Measurements from ENCODE around the gene GDF9.

Gene GDF9

DNA sequence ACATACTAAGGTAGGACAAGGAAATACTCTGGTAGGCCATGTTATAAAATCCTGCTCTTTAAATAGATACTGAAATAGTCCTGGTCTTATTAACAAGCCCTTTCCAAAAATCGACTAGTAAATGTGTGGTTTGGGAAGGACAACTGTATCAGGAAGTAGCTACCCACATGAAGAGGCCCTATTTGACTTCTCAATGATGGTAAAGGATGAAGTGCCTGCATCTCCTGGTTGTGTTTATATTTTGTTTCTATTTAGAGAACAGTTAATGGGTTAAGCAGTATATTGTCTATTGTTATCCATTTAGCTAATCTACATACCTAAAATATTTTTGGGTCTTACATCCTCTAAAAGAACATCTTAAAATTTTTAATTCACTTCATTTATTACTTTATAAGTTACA is 12.5 kb downstream of the GDF9 start:
- no peak overlapping the region for H3K4me3 ChIP-seq (ENCODE audit: insufficient read depth, low read length, poor library complexity, severe bottlenecking)
- H3K9me3 ChIP-seq (ENCODE audit: insufficient read depth, low read length), result no peaks in the 10 kb centered on the region
- no peaks in the 10 kb centered on the region for H4K20me1 ChIP-seq (ENCODE audit: low read depth, low read length)
- no peak overlapping the region for H2AFZ ChIP-seq (ENCODE audit: low read depth, low read length, severe bottlenecking)
- H3K4me2 ChIP-seq (ENCODE audit: low read depth, low read length, poor library complexity, severe bottlenecking), result no peak overlapping the region
- H3K36me3 ChIP-seq (ENCODE audit: low read length), result no peaks in the 10 kb centered on the region
- H3K9me2 ChIP-seq (replicated peaks; ENCODE audit: insufficient read depth, low read length), result no peaks in the 10 kb centered on the region
- H3F3A ChIP-seq (ENCODE audit: insufficient read depth), result no peaks in the 10 kb centered on the region
- TF ChIP-seq, protein P1, sequence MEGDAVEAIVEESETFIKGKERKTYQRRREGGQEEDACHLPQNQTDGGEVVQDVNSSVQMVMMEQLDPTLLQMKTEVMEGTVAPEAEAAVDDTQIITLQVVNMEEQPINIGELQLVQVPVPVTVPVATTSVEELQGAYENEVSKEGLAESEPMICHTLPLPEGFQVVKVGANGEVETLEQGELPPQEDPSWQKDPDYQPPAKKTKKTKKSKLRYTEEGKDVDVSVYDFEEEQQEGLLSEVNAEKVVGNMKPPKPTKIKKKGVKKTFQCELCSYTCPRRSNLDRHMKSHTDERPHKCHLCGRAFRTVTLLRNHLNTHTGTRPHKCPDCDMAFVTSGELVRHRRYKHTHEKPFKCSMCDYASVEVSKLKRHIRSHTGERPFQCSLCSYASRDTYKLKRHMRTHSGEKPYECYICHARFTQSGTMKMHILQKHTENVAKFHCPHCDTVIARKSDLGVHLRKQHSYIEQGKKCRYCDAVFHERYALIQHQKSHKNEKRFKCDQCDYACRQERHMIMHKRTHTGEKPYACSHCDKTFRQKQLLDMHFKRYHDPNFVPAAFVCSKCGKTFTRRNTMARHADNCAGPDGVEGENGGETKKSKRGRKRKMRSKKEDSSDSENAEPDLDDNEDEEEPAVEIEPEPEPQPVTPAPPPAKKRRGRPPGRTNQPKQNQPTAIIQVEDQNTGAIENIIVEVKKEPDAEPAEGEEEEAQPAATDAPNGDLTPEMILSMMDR (IDR thresholded peaks at IDR 0.05; ENCODE audit: insufficient read depth, low read length, poor library complexity, severe bottlenecking), result no peak
- TF ChIP-seq EZH2phosphoT487 (conservative IDR thresholded peaks at IDR 0.05; ENCODE audit: low read length), result no peak
- H3K9ac ChIP-seq (ENCODE audit: low read length), result no peak overlapping the region
- no peaks in the 10 kb centered on the region for H3K79me2 ChIP-seq (ENCODE audit: insufficient read depth, low read length)
- H3K27me3 ChIP-seq (ENCODE audit: low read length), result no peaks in the 10 kb centered on the region
- H3K27ac ChIP-seq (ENCODE audit: low read depth, low read length), result no peak overlapping the region

DNA sequence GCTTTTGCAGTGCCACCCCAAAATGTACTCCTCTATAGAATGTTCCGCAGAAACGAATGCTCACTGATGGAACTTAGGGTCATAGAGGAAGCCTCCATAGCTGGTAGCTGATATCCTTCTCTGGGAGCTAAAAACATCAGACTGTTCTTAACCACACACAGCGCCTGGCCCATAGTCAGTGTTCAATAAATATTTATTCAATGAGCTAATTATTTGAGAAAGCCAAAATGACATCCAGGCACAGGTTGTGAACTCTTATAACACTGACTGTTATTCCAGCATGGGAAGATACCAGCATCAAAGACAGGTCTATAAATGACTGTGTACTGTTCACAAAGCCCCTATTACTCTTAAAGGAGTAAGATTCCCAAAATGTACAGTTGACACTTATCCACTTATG is 12.9 kb downstream of the GDF9 start:
- H3K4me2 ChIP-seq (ENCODE audit: low read depth, low read length, poor library complexity, severe bottlenecking), result no peak overlapping the region

GRCh38 chr5:132850066-132850465 is 16.2 kb downstream of the GDF9 start:
- H3K4me2 ChIP-seq (ENCODE audit: low read depth, low read length, poor library complexity, severe bottlenecking), result no peak overlapping the region
- H3F3A ChIP-seq (ENCODE audit: insufficient read depth), result no peaks in the 10 kb centered on the region
- no peak for TF ChIP-seq EZH2phosphoT487 (conservative IDR thresholded peaks at IDR 0.05; ENCODE audit: low read length)
- TF ChIP-seq, protein P1 (IDR thresholded peaks at IDR 0.05; ENCODE audit: insufficient read depth, low read length, poor library complexity, severe bottlenecking), result no peak
- H3K4me3 ChIP-seq (ENCODE audit: insufficient read depth, low read length, poor library complexity, severe bottlenecking), result no peak overlapping the region
- no peaks in the 10 kb centered on the region for H3K79me2 ChIP-seq (ENCODE audit: insufficient read depth, low read length)
- no peaks in the 10 kb centered on the region for H3K9me2 ChIP-seq (replicated peaks; ENCODE audit: insufficient read depth, low read length)
- no peak overlapping the region for H3K9ac ChIP-seq (ENCODE audit: low read length)
- no peak overlapping the region for H2AFZ ChIP-seq (ENCODE audit: low read depth, low read length, severe bottlenecking)
- H3K36me3 ChIP-seq (ENCODE audit: low read length), result no peaks in the 10 kb centered on the region
- no peaks in the 10 kb centered on the region for H3K27me3 ChIP-seq (ENCODE audit: low read length)
- no peaks in the 10 kb centered on the region for H4K20me1 ChIP-seq (ENCODE audit: low read depth, low read length)
- no peaks in the 10 kb centered on the region for H3K9me3 ChIP-seq (ENCODE audit: insufficient read depth, low read length)
- no peak overlapping the region for H3K27ac ChIP-seq (ENCODE audit: low read depth, low read length)

More for the DNA sequence above, 12.9 kb downstream of the GDF9 start:
- Histone ChIP-seq H3K27ac (ENCODE audit: low read depth, low read length) (no peak overlapping the region), H3K79me2 (ENCODE audit: insufficient read depth, low read length) (no peaks in the 10 kb centered on the region), H3K9me2 (replicated peaks; ENCODE audit: insufficient read depth, low read length) (no peaks in the 10 kb centered on the region), H4K20me1 (ENCODE audit: low read depth, low read length) (no peaks in the 10 kb centered on the region), H3K9ac (ENCODE audit: low read length) (no peak overlapping the region), H3K4me3 (ENCODE audit: insufficient read depth, low read length, poor library complexity, severe bottlenecking) (no peak overlapping the region), H3K9me3 (ENCODE audit: insufficient read depth, low read length) (no peaks in the 10 kb centered on the region), H3K36me3 (ENCODE audit: low read length) (no peaks in the 10 kb centered on the region), H2AFZ (ENCODE audit: low read depth, low read length, severe bottlenecking) (no peak overlapping the region), H3K27me3 (ENCODE audit: low read length) (no peaks in the 10 kb centered on the region), H3F3A (ENCODE audit: insufficient read depth) (no peaks in the 10 kb centered on the region)
- TF ChIP-seq EZH2phosphoT487 (conservative IDR thresholded peaks at IDR 0.05; ENCODE audit: low read length), result no peak

DNA sequence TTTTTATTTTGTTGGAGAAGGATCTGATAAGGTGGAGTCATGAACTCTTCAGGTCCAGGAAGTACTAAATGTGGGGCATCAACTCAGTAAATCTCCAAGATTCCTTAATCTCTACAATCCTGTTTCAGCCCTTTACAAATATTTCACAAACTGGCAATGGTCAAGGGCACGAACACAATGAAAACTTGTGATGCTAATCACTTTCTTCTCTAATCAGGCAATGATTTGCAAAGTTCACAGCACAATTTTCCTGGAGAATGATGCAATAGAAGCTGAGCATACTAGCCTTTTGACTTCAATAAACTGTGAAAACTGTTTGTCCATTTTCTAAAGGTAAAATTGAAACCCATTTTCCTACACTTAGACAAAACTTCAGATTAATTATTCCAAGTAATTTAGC is 16.9 kb downstream of the GDF9 start:
- no peaks in the 10 kb centered on the region for H3K36me3 ChIP-seq (ENCODE audit: low read length)
- H3K9ac ChIP-seq (ENCODE audit: low read length), result no peak overlapping the region
- no peaks in the 10 kb centered on the region for H3K9me3 ChIP-seq (ENCODE audit: insufficient read depth, low read length)
- no peaks in the 10 kb centered on the region for H3K79me2 ChIP-seq (ENCODE audit: insufficient read depth, low read length)
- no peaks in the 10 kb centered on the region for H3K9me2 ChIP-seq (replicated peaks; ENCODE audit: insufficient read depth, low read length)
- no peak overlapping the region for H3K4me3 ChIP-seq (ENCODE audit: insufficient read depth, low read length, poor library complexity, severe bottlenecking)
- H3F3A ChIP-seq (ENCODE audit: insufficient read depth), result no peaks in the 10 kb centered on the region
- H2AFZ ChIP-seq (ENCODE audit: low read depth, low read length, severe bottlenecking), result no peak overlapping the region
- TF ChIP-seq, protein P1 (IDR thresholded peaks at IDR 0.05; ENCODE audit: insufficient read depth, low read length, poor library complexity, severe bottlenecking), result no peak
- no peak for TF ChIP-seq EZH2phosphoT487 (conservative IDR thresholded peaks at IDR 0.05; ENCODE audit: low read length)
- H3K27me3 ChIP-seq (ENCODE audit: low read length), result no peaks in the 10 kb centered on the region
- no peak overlapping the region for H3K4me2 ChIP-seq (ENCODE audit: low read depth, low read length, poor library complexity, severe bottlenecking)
- no peaks in the 10 kb centered on the region for H4K20me1 ChIP-seq (ENCODE audit: low read depth, low read length)
- no peak overlapping the region for H3K27ac ChIP-seq (ENCODE audit: low read depth, low read length)
